NCI-H524 treated with DMSO at 0.1 percent for 48 hours (cell line): Measurements from ENCODE around the gene FBXO8.
"Not testable (repeated sequence)": the region's sequence is repeated elsewhere in the genome, so short reads cannot be mapped to it uniquely, and the experiment has no call there.

Experiments used
- DNase-seq: peaks from one replicate; lab custom pipeline; 2025; lab: John Stamatoyannopoulos, UW

The FBXO8 gene, protein sequence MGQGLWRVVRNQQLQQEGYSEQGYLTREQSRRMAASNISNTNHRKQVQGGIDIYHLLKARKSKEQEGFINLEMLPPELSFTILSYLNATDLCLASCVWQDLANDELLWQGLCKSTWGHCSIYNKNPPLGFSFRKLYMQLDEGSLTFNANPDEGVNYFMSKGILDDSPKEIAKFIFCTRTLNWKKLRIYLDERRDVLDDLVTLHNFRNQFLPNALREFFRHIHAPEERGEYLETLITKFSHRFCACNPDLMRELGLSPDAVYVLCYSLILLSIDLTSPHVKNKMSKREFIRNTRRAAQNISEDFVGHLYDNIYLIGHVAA

DNA sequence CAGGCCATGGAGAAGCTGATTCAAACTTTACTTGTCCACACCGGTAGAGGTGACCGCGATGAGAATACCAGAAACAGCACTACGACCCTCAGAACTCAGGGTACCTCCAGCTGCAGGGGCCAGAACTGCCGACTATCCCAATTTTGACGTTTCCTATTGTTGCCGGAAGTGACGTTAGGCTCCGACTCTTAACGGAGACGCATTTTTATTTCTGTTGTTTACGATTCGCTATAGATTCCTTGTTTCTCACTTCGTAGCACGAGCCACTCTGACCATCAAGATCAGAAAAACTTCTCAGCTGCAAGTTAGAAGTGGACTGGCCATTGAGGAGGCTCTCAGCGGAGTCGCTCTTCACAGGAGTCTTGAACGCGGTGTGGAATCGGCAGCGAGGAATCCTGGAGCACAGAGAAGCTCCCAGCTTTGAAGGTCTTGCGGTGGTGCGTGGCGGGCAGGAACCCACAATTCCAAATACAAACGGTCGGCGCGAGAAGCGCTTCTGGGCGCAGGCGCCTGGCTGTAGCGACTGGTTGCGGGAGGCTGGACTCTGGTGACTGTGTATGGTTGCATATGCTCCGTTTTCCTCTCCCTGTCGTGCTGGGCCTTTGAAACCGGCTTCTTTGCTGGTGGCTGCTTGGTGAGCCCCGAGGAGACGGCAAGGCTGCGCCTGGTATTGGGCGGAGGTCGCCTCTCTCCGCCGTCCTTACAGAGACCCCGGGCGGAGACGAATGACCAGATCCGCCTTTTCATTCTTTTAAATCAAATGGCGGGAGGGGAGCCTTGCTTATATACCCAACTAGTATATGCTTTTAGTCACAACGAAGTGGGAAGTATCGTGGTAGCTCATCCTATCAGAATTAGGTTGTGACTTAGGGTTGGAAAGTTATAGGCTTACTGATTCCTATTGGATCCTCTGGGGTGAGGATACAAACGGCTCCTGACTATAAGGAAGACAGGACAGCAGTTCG is at the start of gene FBXO8, which contains the start of gene CEP44:
TSS of gene FBXO8 (minus strand) at position 161 of the 965 bp plus-strand sequence. CDS start 20,575 bp downstream, outside the sequence.
TSS of gene CEP44 (plus strand) at position 405 of the 965 bp plus-strand sequence. CDS start 15,211 bp downstream, outside the sequence.
- peak; percentile 26 for DNase-seq

DNA sequence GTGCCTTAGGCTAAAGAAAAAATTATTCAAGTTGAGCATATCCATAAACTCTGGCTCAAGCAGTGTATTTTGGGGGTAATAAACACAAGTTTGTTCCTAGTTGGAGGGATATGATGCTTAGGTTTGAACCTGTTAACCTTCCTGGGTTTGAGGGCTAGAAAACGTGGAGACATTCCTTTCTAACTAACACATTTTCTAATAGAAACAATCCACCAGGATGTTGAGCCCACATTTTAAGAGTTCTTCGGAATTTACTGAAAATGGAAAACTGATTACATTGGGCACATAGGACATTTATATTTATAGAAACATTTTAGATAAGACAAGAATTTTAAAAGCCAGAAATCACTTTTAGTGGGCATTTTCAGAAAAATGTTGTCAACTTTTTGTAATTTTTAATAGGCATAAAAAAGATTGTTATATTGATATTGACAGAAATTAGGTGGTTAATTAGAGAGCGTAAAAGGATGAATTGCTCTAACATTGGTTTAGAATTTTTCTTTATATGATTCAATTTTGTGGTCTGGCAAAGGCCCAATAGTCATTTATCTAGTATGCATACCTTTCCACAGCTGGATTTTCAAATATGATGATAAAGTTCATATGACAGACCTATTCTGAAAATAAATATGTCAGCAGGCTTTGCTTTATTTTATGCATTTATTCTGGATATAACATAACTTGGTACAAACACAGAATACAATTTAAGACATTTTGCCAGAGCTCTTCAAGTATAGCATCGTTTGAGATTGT is 49.5 kb upstream of the FBXO8 start:
- DNase-seq = no peak

DNA sequence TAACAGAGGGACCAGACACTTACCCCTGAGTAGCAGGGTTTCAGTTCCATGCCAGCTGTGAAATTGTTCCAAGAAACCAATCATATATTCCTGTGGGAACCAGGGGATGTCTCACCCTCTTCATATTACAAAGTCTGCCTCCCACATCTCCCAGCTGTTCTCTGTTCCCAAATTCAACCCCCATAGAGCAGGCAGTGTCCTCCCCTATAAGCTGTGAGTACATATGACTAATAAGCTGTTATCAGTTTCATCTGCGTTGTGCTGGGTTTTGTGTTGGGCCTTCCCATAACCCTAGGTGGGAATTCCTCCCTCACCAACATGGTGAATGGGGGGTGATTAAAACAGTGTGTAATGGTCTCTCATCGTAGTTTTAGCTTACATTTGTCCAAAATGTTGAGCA is 41.3 kb upstream of the FBXO8 start:
- peak; percentile 19 for DNase-seq

DNA sequence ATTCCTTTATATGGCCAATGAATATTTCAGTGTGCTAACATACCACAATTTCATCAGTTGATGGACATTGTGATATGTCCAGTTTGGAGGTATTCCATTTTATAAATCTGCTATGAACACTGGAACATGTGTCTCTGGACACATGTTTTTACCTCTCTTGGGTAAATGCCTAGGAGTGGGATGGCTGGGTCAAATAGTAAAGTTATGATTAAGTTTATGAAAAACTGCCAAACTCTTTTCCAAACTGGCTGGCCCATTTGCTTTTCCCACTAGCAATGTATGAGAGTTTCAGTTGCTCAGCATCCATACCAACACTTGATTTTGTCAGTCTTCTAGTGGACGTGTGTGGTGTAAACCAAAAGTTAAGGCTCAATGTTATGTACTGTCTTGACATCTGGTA is 40.8 kb upstream of the FBXO8 start:
- DNase-seq = no peak

DNA sequence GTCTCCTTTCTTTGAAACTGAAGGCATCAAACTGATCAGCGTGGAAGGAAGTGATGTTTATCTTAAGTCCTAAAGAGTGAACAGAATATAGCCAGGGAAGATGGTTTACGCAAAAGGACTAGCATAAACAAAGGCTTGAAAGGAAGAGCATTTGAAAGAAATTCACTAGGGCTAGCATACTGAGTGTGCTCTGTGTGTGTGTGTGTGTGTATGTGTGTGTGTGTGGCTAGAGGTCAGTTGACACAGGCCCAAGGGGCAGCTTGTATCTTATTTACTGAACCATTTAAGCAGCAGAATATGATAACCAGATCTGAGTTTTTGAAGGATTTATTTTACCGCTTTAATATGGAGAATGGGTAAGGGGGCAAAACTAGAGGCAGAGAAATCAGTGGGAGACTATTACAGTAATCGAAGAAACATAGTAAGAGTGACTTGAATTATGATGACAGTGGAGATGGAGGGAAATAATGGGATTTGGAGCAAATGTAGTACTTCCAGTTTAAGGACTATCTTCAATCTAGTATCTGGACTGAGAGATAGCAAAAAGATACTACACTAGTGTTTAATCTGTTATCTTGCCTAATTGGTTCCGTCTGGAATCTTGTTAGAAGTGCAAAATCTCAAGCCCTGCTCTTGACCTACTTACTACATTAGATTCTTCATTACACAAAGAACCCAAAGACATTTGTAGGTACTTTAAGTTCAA is 37.2 kb upstream of the FBXO8 start:
- no peak for DNase-seq

DNA sequence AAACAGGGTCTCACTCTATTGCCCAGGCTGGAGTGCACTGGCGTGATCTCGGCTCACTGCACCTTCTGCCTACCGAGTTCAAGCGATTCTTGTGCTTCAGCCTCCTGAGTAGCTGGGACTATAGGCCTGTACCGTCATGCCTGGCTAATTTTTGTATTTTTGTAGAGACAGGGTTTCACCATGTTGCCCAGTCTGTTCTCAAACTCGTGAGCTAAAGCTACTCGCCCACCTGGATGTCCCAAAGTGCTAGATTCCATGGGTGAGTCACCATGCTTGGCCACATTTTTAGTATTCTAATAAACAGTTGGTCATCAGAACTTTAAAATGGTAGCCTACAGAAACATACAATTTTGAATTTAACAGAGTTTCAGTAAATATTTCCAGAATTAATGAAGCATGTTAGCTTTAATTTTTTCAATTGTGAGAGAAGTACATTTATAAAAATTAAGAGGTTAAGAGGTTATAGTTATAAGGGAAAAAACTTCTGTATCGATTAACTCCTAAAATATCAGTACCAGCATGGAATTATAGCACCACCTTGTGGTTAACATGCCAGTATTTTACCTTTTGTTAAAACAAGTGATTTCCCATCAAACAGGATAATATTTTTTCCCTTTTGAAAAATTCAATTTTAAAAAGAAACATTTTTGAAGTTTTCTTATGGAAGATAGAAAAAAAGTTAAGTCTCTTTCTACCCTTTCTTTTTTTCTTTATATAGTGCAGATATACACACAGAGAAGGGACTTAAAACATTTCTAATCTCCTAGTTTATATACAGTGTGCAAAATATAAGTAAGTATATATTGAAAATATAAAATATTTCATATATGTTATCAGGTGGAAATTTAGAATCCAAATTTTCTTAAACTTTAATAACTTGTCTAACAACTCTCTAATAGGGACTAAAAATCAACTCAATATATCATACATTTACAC is 35.6 kb upstream of the FBXO8 start:
- no peak for DNase-seq

DNA sequence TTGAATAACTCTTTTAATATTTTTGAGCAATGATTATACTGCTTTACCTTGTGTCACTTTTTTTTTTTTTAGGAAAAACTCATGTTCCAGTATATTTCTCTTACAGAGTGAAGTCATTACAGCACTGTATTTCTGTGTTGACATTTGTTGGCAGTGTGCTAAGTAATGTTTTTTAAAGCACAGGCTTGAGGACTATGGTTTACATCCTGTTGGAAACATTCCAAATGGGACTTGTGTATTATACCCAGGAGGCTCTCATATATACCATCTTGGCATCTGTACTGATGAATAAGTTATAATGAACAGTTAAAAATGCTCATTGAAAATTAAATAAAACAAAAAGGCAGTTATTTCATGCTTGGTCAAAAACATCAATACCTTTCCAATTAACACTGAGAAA is 34.1 kb upstream of the FBXO8 start:
- no peak for DNase-seq

DNA sequence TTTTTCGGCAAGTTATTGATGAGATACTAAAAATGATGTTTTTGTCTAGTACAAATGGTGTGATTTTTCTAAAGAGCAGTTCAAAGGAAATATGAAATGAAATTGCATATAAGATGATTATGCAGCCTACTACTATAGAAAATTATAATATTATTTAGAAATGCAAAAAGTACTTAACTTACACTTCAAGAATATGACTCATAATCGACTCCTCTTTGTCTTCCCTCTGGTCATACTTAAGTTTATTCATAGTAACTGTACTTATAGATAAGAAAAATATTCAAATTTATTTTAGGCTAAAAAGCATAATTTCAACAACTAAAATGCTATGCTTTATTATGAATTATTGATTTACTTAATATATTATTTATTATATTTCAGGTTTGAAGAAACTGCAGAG is 33.5 kb upstream of the FBXO8 start:
- no peak for DNase-seq

DNA sequence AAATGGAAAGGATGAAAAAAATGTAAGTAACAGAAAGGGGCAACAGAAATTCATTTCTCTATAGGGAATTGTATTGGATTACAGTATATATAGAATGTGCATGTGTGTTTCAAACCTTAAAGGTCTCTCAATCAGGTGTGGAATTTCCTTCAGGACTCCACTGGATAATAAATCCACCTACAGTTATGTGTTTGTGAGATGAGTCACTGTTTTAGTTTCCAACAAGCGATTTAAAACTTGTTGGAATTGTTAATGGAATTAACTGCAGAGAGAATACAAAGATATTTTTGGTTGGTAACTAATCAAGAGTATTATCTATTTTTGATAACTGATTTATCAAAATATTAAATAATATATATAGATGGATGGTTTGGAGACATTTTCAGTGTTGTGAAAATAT is 33.1 kb upstream of the FBXO8 start:
- DNase-seq = no peak

DNA sequence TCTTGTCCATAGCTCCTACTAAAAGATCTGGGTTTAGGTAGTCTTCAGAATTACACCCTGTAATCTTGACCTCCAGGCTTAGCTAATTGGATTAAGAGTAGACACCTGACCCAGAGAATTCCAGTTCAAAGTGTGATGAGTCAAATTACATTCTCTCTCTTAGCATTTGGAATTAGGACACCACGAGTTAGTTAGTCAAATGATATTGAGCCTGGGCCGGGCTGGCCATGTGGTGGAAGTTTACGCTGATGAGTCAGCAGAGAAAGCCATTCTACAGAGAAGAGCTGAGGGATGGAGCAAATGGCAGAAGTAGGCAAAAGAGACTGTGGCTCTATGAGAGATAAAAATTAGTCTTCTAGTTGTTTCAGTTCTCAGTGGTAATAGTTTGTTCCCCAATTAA is 31.3 kb upstream of the FBXO8 start:
- peak; percentile 22 for DNase-seq

DNA sequence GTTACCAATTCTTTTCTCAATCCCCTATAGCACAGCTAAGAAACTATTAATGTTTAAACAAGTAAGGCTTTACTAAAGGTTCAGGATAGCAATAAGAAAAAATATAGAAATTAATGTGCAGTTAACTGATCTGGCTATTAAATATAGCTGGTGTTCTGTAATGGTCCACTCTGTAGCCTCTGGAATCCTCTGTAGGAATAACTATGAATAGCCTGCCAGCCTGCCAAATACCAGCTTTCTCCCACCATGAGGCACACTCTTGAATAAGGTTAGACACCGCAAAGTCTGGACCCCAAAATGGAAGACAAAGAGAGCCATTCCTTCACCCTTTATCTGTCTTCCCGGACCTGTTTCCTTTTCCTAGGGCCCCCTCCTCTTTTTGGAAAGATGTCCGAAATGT is 30.8 kb upstream of the FBXO8 start:
- no peak for DNase-seq

DNA sequence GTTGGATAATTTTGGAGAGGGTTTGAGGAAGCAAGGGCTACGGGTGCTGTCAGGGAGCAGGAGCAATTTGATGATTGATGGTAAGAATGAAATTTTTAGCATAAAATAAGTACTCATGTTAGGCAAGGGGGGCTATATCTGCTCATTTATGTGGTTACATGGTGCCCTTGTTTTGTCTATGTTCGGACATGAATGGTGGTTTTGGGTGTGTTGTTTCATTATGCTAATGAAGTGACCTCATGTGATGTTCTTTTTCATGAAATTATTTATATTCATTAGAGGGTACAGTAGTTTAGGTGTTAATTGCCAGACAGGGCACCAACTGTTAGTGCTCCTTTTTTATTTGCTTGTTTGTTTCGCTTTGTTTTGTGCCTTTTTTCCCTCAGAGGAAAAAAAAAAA is 29.5 kb upstream of the FBXO8 start:
- DNase-seq = no peak

DNA sequence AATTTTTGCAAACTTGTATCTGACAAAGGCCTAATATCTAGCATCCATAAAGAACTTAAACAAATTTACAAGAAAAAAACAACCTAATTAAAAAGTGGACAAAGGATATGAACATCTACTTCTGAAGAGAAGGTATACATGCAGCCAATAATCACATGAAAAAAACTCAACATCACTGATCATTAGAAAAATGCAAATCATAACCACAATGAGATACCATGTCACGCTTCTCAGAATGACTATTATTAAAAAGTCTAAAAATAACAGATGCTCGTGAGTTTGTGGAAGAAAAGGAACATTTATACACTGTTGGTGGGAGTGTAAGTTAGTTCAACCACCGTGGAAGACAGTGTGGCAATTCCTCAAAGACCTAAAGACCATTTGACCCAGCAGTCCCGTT is 24.2 kb upstream of the FBXO8 start:
- DNase-seq = no peak

DNA sequence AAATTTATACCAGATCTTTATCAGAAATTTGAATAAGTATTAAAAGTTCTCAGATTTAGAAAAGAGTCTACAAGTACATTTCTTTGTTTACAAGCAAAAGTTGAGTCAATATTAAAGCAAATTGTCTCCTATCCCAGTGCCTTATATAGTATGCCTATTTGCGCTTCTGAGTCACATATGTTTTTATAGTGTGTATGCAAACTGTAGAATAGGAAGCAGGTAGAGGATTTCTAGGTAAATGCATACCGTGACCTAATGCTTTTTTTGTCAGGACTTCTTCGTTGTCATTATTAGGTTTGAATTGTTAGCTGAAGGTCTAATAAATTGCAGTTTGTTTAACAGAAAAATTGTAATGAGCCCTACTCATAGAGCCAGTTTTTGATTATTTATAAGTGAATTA is 22.5 kb upstream of the FBXO8 start:
- no peak for DNase-seq

DNA sequence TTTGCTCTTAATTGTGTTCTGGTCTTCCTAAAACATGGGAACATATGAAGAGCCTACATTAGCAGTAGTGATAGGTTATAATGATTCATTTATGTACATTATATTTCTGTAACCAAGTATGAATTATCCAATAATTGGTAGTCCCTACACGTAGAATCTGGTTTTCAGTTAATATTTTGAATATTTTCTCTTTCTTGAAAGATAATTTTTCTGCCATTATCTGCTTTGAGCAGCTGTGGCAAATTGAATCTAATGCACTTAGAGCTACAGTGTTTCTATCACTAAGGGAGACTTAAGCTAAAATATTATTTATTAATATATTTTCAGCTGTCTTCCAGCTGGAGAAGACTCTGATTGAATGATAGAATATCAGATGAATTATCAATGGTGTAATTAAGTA is 21.2 kb upstream of the FBXO8 start:
- DNase-seq = no peak

DNA sequence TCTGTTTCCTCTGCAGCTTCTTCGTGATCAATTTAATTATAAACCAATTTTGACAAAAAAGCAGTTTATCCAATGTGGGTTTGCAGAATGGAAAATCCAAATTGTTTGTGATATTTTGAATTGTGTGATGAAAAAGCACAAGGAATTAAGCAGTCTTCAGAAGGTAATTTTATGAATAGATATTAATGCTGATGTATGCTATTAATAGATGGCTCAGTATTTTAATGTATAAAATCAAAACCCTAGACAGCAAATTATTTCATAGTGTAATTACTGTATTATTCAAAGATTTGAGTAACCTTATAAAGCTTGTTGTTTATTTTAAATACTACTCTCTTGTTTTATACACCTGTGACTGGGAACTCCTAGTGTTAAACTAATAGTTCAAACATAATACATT is 20.2 kb upstream of the FBXO8 start:
- no peak for DNase-seq

DNA sequence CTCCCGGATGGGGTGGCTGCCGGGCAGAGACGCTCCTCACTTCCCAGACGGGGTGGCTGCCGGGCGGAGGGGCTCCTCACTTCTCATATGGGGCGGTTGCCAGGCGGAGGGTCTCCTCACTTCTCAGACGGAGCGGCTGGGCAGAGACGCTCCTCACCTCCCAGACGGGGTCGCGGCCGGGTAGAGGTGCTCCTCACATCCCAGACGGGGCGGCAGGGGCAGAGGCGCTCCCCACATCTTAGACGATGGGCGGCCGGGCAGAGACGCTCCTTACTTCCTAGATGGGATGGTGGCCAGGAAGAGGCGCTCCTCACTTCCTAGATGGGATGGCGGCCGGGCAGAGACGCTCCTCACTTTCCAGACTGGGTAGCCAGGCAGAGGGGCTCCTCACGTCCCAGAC is 11.7 kb upstream of the FBXO8 start:
- not testable (repeated sequence) for DNase-seq

DNA sequence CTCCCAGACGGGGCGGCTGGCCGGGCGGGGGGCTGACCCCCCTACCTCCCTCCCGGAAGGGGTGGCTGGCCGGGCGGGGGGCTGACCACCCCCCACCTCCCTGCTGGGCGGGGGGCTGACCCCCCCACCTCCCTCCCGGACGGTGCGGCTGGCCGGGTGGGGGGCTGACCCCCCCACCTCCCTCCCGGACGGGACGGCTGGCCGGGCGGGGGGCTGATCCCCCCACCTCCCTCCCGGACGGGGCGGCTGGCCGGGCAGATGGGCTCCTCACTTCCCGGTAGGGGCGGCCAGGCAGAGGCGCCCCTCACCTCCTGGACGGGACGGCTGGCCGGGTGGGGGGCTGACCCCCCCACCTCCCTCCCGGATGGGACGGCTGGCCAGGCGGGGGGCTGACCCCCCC is 11.2 kb upstream of the FBXO8 start:
- DNase-seq = not testable (repeated sequence)

DNA sequence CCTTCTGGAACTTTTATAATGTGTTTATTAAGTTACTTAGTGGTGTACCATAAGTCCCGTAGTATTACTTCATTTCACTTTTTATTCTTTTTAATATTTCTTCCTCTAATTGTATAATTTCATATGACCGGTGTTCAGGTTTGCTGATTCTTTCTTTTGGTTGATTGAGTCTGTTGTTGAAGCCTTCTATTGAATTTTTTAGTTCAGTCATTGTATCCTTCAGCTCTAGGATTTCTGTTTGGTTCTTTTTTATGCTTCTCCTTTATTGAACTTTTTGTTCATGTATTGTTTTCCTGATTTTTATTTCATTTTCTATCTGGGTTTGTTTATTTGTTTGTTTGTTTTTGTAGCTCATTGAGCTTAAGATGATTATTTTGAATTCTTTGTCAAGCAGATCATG is 9.0 kb upstream of the FBXO8 start:
- no peak for DNase-seq

DNA sequence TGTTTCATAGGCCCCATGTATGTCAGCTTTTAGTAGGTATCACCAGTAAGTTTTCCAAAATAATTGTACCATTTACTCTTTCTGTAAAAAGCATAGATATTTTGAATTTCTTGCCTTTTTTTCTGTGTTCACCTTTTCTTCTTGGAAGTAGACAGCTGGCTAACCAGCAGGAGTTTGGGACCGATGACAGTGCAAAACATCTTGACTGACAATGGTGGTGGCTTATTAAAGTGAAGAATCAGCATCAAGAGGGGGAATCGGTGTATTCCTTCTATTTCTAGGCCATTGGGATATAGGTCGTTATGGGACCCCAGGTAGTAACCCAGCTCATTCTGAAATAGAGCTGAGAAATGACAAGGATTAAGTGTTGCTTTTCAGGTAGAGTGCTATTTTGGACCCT is 3.4 kb upstream of the FBXO8 start:
- DNase-seq = no peak

DNA sequence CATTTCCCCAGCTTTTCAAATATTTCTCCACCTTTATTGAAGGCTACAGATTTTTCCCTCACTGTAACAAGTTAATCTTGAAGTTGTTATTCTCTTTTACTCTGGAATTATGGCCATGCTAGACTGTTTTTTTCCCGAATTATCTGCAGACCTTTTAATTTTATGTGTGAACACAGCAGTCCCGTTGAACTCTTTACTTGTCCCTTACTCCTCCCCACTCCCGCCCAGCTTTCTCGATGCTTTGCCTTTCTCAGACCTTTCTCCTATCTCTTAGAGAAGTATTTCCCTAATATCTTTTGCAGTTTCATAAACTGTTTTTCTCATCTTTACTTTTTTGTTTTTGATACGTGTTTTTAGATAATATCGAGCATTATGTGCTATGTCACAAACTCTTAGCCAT is 1.0 kb upstream of the FBXO8 start:
- DNase-seq = no peak
